HepG2 (cell line): ENCODE results near the gene SPHK2. TPM values are rescaled to one million over a fixed set of nuclear protein-coding genes. Genes with fewer than 3 reads are reported as not detected.

ENCODE experiments used
- ATF3 ChIP-seq: sonication (generic); formaldehyde crosslinking; IDR thresholded peaks from 2 replicates; pipeline ENCODE4 v1.4.0; 2020; ENCODE audit warnings: missing genetic modification reagents
- DR1 ChIP-seq: sonication (generic); formaldehyde crosslinking; IDR thresholded peaks from 2 replicates; pipeline ENCODE4 v1.8.0; 2021; ENCODE audit warnings: mild to moderate bottlenecking, missing genetic modification reagents, inconsistent platforms
- FOXP1 ChIP-seq, 2 experiments: fragments of 450-650 bp in 1 of 2; IDR thresholded peaks; 2 replicates each; pipeline ENCODE4 v1.6.1; 2017 to 2018; ENCODE audit warnings: antibody characterized with exemption in 1 of 2
- GMEB2 ChIP-seq: IDR thresholded peaks from 2 replicates; pipeline ENCODE4 v1.6.1; 2016; ENCODE audit warnings: missing biosample characterization, missing genetic modification reagents, low read depth
- HNRNPH1 ChIP-seq: fragments of 200-400 bp; formaldehyde crosslinking; optimal IDR thresholded peaks from 2 replicates; pipeline ENCODE3; 2017; ENCODE audit warnings: mild to moderate bottlenecking, low read depth, low read length
- NCOA2 ChIP-seq: sonication (generic); formaldehyde crosslinking; IDR thresholded peaks from 2 replicates; pipeline ENCODE4 v1.8.0; 2022; ENCODE audit warnings: inconsistent platforms
- PPARG ChIP-seq: conservative IDR thresholded peaks from 2 replicates; pipeline ENCODE4 v1.6.1; 2016; ENCODE audit warnings: missing biosample characterization, missing genetic modification reagents
- SKI ChIP-seq: fragments of 450-650 bp; IDR thresholded peaks from one replicate; pipeline ENCODE4 v1.6.1; 2018; ENCODE audit warnings: mild to moderate bottlenecking; ENCODE audit not compliant: partially characterized antibody
- ZBTB3 ChIP-seq: sonication (generic); formaldehyde crosslinking; IDR thresholded peaks from 2 replicates; pipeline ENCODE4 v1.4.0; 2020; ENCODE audit warnings: low read depth, mild to moderate bottlenecking, moderate library complexity, missing genetic modification reagents, borderline replicate concordance
- ZNF160 ChIP-seq: sonication (generic); formaldehyde crosslinking; IDR thresholded peaks from 2 replicates; pipeline ENCODE4 v1.8.0; 2022; ENCODE audit warnings: mild to moderate bottlenecking, inconsistent platforms, missing genetic modification reagents
- ZNF280B ChIP-seq: sonication (generic); formaldehyde crosslinking; IDR thresholded peaks from 2 replicates; pipeline ENCODE4 v1.5.0; 2020; ENCODE audit warnings: missing genetic modification reagents, mild to moderate bottlenecking, borderline replicate concordance
- ZNF335 ChIP-seq: sonication (generic); formaldehyde crosslinking; IDR thresholded peaks from 2 replicates; pipeline ENCODE4 v1.4.0; 2020; ENCODE audit warnings: missing genetic modification reagents
- ZNF550 ChIP-seq: sonication (generic); formaldehyde crosslinking; IDR thresholded peaks from 2 replicates; pipeline ENCODE4 v1.4.0; 2020; ENCODE audit warnings: mild to moderate bottlenecking, missing genetic modification reagents, borderline replicate concordance
- polyA plus RNA-seq, 8 experiments: library from polyadenylated mRNA; depleted of rRNA in 3 of 8; stranded (reverse) in 7 of 8; unstranded in 1 of 8; fragments of >200 nt; fragmentation: Illumina TruSeq in 4 of 8; extraction: Trizol in 4 of 8; gene quantifications; 2 replicates each; pipeline versions ENCODE4 v1.2.1 to v1.2.3, GENCODE V29; 2011 to 2016; ENCODE audit warnings: low read depth in 4 of 8, missing spikeins in 1 of 8, mixed read lengths in 1 of 8; ENCODE audit not compliant: insufficient read depth in 1 of 8
- total RNA-seq, 5 experiments: library from RNA; depleted of rRNA; stranded (reverse); fragments of >200 nt; fragmentation: Illumina TruSeq; extraction: Trizol; gene quantifications; 2 replicates each; pipeline ENCODE4 v1.2.3, GENCODE V29; 2016; ENCODE audit warnings: low read depth in 1 of 5
- TF ChIP-seq, protein P1 (sequence below): sonication (generic); formaldehyde crosslinking; IDR thresholded peaks from 2 replicates; pipeline ENCODE4 v1.4.0; 2020; ENCODE audit warnings: low read depth, missing genetic modification reagents
- TF ChIP-seq, protein P2 (sequence below): IDR thresholded peaks from 2 replicates; pipeline ENCODE4 v1.4.0; 2020; ENCODE audit warnings: mild to moderate bottlenecking, missing genetic modification reagents
- TF ChIP-seq, protein P3 (sequence below): sonication (generic); formaldehyde crosslinking; IDR thresholded peaks from 2 replicates; pipeline ENCODE4 v1.9.0; 2021; ENCODE audit warnings: missing genetic modification reagents, mild to moderate bottlenecking, borderline replicate concordance

The SPHK2 gene
- total and polyA plus RNA-seq, 2 of the 13 experiments (the other 11 are each of a cell fraction or from before 2014, with no cell fraction given), result 2.9 to 14.4 TPM

DNA sequence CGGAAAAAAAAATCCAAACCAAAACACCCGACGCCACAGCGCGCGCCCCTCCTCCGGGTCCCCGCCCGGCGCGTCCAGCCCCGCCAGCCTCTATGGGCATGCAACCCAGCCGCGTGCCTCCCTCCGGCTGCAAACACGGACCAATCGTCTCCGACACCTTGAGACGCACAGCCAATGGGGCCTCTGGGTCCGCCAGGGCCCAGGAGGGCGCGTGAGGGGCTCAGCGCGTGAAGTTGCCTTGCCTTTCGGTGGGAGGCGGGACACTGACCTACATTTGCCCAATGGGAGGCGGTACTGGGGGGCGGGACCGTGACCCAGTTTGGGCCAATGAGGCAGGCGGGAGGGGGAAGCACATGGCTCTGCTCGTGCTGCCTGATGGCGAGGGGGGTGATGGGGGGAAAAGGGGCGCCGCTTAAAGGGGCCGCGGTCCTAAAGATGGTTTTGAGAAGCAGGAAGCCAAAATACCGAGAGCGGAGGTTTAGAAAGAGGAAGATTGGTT lies 18.2 kb downstream of the SPHK2 start (continued):
- TF ChIP-seq, protein P1, sequence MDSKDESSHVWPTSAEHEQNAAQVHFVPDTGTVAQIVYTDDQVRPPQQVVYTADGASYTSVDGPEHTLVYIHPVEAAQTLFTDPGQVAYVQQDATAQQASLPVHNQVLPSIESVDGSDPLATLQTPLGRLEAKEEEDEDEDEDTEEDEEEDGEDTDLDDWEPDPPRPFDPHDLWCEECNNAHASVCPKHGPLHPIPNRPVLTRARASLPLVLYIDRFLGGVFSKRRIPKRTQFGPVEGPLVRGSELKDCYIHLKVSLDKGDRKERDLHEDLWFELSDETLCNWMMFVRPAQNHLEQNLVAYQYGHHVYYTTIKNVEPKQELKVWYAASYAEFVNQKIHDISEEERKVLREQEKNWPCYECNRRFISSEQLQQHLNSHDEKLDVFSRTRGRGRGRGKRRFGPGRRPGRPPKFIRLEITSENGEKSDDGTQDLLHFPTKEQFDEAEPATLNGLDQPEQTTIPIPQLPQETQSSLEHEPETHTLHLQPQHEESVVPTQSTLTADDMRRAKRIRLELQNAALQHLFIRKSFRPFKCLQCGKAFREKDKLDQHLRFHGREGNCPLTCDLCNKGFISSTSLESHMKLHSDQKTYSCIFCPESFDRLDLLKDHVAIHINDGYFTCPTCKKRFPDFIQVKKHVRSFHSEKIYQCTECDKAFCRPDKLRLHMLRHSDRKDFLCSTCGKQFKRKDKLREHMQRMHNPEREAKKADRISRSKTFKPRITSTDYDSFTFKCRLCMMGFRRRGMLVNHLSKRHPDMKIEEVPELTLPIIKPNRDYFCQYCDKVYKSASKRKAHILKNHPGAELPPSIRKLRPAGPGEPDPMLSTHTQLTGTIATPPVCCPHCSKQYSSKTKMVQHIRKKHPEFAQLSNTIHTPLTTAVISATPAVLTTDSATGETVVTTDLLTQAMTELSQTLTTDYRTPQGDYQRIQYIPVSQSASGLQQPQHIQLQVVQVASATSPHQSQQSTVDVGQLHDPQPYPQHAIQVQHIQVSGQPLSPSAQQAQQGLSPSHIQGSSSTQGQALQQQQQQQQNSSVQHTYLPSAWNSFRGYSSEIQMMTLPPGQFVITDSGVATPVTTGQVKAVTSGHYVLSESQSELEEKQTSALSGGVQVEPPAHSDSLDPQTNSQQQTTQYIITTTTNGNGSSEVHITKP (CRISPR knock-in tag), result peak; percentile 23; the same call in 1 of the 2 replicates
- TF ChIP-seq, protein P2, sequence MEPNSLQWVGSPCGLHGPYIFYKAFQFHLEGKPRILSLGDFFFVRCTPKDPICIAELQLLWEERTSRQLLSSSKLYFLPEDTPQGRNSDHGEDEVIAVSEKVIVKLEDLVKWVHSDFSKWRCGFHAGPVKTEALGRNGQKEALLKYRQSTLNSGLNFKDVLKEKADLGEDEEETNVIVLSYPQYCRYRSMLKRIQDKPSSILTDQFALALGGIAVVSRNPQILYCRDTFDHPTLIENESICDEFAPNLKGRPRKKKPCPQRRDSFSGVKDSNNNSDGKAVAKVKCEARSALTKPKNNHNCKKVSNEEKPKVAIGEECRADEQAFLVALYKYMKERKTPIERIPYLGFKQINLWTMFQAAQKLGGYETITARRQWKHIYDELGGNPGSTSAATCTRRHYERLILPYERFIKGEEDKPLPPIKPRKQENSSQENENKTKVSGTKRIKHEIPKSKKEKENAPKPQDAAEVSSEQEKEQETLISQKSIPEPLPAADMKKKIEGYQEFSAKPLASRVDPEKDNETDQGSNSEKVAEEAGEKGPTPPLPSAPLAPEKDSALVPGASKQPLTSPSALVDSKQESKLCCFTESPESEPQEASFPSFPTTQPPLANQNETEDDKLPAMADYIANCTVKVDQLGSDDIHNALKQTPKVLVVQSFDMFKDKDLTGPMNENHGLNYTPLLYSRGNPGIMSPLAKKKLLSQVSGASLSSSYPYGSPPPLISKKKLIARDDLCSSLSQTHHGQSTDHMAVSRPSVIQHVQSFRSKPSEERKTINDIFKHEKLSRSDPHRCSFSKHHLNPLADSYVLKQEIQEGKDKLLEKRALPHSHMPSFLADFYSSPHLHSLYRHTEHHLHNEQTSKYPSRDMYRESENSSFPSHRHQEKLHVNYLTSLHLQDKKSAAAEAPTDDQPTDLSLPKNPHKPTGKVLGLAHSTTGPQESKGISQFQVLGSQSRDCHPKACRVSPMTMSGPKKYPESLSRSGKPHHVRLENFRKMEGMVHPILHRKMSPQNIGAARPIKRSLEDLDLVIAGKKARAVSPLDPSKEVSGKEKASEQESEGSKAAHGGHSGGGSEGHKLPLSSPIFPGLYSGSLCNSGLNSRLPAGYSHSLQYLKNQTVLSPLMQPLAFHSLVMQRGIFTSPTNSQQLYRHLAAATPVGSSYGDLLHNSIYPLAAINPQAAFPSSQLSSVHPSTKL (CRISPR knock-in tag), result peak; percentile 46
- TF ChIP-seq ZNF280B (peak; percentile 61; the same call in 1 of the 2 replicates), GMEB2 (CRISPR knock-in tag) (peak; percentile 37; the same call in 1 of the 2 replicates), ZNF550 (no peak), ZBTB3 (CRISPR knock-in tag) (peak; percentile 83; the same call in 1 of the 2 replicates), SKI (peak; percentile 44), NCOA2 (no peak), ZNF335 (CRISPR knock-in tag) (peak; percentile 30; the same call in 1 of the 2 replicates), PPARG (peak; percentile 58; the same call in 1 of the 2 replicates), HNRNPH1 (no peak), FOXP1 (IDR thresholded peaks at IDR 0.05) (no peak), FOXP1 (CRISPR knock-in tag; IDR thresholded peaks at IDR 0.05) (no peak), DR1 (CRISPR knock-in tag) (0 out of 2 replicates have a peak, but pooled peaks have one; percentile 34), ZNF160 (CRISPR knock-in tag) (peak; percentile 29; the same call in 1 of the 2 replicates), ATF3 (CRISPR knock-in tag) (no peak)
- TF ChIP-seq, protein P3, sequence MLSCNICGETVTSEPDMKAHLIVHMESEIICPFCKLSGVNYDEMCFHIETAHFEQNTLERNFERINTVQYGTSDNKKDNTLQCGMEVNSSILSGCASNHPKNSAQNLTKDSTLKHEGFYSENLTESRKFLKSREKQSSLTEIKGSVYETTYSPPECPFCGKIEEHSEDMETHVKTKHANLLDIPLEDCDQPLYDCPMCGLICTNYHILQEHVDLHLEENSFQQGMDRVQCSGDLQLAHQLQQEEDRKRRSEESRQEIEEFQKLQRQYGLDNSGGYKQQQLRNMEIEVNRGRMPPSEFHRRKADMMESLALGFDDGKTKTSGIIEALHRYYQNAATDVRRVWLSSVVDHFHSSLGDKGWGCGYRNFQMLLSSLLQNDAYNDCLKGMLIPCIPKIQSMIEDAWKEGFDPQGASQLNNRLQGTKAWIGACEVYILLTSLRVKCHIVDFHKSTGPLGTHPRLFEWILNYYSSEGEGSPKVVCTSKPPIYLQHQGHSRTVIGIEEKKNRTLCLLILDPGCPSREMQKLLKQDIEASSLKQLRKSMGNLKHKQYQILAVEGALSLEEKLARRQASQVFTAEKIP, result no peak
